ENCODE data around the gene C2orf81.

DNA sequence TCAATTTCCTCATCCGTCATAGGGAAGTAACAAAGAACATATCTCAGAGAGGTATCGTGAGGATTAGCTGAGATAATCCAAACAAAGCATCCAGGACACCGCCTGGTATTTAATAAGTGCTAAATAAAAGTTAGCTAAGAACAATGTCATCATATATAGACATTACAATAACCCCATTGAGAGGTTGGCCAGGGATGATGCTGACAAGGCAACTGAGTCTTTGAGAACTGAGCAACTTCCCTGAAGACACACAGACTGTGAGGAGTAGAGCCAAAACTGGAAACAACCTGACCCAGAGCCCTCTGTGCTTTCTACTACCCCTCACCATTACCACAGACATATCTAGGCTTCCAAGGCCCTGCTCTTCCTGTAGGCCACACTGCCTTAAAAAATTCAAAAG, 39.7 kb downstream of the C2orf81 start:
- no peak for TF ChIP-seq POLR2A (IDR thresholded peaks at IDR 0.05; ENCODE audit: low read depth, low read length)
- TF ChIP-seq CHD1 (IDR thresholded peaks at IDR 0.05; ENCODE audit: low read depth, low read length): no peak
- no peak for TF ChIP-seq RAD21 (IDR thresholded peaks at IDR 0.05; ENCODE audit: low read length)
- TF ChIP-seq, protein P1, sequence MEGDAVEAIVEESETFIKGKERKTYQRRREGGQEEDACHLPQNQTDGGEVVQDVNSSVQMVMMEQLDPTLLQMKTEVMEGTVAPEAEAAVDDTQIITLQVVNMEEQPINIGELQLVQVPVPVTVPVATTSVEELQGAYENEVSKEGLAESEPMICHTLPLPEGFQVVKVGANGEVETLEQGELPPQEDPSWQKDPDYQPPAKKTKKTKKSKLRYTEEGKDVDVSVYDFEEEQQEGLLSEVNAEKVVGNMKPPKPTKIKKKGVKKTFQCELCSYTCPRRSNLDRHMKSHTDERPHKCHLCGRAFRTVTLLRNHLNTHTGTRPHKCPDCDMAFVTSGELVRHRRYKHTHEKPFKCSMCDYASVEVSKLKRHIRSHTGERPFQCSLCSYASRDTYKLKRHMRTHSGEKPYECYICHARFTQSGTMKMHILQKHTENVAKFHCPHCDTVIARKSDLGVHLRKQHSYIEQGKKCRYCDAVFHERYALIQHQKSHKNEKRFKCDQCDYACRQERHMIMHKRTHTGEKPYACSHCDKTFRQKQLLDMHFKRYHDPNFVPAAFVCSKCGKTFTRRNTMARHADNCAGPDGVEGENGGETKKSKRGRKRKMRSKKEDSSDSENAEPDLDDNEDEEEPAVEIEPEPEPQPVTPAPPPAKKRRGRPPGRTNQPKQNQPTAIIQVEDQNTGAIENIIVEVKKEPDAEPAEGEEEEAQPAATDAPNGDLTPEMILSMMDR (conservative IDR thresholded peaks at IDR 0.05; ENCODE audit: low read depth, low read length): no peak
- no peak for TF ChIP-seq MXI1 (IDR thresholded peaks at IDR 0.05; ENCODE audit: borderline replicate concordance, low read depth, low read length)
- no peak for TF ChIP-seq CEBPB (IDR thresholded peaks at IDR 0.05; ENCODE audit: low read depth, low read length)
- TF ChIP-seq MAZ (IDR thresholded peaks at IDR 0.05; ENCODE audit: borderline replicate concordance, low read depth, low read length): no peak
- TF ChIP-seq SMC3 (IDR thresholded peaks at IDR 0.05; ENCODE audit: low read depth, low read length): no peak
- TF ChIP-seq BHLHE40 (IDR thresholded peaks at IDR 0.05; ENCODE audit: low read depth, low read length): no peak
- TF ChIP-seq, protein P2, sequence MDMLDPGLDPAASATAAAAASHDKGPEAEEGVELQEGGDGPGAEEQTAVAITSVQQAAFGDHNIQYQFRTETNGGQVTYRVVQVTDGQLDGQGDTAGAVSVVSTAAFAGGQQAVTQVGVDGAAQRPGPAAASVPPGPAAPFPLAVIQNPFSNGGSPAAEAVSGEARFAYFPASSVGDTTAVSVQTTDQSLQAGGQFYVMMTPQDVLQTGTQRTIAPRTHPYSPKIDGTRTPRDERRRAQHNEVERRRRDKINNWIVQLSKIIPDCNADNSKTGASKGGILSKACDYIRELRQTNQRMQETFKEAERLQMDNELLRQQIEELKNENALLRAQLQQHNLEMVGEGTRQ (IDR thresholded peaks at IDR 0.05; ENCODE audit: low read depth, low read length): no peak
- TF ChIP-seq RCOR1 (IDR thresholded peaks at IDR 0.05; ENCODE audit: insufficient replicate concordance, low read length): no peak

Measured in IMR-90 (cell line).